ENCODE measurements around the gene PPP1CA.
"Not testable (repeated sequence)": the region's sequence is repeated elsewhere in the genome, so short reads cannot be mapped to it uniquely, and the experiment has no call there.

PPP1CA gene

DNA sequence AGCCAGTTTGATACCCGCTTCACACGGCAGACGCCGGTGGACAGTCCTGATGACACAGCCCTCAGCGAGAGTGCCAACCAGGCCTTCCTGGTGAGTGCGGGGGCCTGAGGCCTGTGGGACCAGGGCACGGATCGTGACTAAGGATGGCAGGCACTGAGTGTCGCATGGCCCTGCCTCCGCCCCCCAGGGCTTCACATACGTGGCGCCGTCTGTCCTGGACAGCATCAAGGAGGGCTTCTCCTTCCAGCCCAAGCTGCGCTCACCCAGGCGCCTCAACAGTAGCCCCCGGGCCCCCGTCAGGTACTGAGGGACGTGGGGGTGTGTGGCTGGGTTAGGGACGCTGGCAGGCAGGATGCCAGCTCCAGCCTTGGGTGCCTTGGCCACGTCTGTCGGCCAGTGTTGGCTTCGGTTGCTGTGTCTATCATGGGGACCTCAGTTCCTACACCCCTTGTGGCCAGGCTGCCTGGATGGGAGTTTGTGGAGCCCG is 32.8 kb upstream of the PPP1CA start:
- no peak for DNase-seq (ENCODE audit: low spot score)

DNA sequence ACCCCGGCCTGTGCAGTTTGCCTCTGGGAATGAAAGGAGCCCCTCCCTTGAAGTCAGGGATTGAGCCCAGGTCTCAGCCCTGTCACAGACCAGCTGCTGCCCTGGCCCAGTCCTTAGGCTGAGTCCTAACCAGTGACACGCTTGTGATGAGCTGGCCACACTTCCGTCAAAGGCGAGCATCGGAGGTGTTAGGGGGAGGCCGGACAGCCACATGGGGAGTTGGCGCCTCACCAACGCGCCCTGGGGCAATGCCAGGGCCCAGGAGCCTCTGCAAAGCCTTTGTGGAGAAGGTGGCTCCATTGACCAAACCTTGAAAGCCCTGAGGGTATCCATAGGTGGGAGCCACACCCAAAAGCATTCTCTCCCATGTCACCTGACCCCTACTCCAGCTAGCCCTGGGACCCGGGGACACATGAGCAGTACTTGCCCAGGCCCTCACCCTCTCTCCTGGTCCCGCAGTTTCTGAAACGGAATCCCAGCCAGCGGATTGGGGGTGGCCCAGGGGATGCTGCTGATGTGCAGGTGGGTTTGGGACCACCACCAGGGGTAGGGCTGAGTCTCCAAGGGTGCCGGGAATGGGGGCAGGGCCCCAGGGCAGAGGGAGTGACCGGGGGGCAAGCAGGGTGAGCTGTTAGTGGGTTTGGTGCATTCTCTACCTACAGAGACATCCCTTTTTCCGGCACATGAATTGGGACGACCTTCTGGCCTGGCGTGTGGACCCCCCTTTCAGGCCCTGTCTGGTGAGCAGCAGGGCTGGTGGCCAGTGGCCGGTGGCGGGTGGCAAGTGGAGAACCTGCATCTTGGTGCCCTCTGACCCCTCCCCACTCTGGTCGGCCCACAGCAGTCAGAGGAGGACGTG is 32.1 kb upstream of the PPP1CA start:
- no peak for DNase-seq (ENCODE audit: low spot score)

DNA sequence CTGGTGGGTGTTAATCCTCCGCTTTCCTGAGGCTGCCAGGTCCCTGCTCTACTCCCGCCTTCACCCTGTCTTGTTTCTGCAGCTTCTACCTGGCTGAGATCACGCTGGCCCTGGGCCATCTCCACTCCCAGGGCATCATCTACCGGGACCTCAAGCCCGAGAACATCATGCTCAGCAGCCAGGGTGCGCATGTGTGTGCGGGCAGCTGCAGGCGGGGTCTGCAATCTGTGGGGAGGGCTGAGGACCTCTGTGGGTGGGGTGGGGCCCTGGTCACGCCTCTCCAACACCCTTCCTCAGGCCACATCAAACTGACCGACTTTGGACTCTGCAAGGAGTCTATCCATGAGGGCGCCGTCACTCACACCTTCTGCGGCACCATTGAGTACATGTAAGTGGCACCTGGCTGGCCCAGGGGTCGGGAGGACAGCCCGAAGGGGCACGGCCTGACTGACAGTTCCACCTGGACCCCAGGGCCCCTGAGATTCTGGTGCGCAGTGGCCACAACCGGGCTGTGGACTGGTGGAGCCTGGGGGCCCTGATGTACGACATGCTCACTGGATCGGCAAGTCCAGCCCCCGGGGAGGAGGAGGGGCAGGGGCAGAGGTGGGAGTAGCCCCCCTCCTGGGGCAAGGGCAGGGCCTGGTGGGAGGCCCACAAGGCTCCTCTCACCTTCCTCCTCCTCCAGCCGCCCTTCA is 31.1 kb upstream of the PPP1CA start:
- no peak for DNase-seq (ENCODE audit: low spot score)

DNA sequence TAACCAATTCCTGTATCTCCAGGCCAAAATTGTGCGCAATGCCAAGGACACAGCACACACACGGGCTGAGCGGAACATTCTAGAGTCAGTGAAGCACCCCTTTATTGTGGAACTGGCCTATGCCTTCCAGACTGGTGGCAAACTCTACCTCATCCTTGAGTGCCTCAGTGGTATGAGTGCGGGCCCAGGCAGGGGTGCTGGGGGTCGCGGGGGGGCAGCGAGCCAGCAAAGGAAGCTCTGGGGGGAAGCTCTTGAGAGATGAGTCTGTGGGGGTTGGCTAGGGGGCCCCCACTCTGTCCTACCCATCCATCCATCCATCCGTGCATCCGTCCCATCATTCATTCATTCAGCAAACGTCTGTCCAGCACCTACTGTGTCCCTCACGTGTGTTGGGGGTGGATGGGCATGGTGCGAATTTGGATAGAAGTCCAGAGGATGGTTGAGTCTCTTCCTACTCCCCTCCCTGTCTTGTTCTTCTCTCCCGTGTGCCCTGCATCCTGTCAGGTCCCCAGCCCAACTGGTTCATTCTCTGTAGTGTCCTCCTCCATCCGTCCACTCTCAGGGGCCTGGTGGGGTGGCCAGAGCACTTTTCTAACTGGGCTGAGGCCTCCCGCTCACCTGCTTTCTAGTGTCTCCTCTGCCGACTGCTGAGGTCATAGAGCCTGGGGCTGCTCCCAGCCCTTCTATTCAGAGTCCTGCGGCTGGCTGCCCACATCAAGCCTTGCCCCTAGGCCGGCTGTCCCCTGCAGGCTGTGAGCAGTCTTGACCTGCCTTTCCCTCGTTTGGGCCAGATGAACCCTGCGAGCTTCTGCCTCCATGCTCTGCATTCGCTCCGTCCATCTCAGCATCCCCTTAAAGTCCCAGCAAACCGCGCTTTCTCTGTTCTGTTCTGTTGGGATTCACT is 29.9 kb upstream of the PPP1CA start:
- no peak for DNase-seq (ENCODE audit: low spot score)

DNA sequence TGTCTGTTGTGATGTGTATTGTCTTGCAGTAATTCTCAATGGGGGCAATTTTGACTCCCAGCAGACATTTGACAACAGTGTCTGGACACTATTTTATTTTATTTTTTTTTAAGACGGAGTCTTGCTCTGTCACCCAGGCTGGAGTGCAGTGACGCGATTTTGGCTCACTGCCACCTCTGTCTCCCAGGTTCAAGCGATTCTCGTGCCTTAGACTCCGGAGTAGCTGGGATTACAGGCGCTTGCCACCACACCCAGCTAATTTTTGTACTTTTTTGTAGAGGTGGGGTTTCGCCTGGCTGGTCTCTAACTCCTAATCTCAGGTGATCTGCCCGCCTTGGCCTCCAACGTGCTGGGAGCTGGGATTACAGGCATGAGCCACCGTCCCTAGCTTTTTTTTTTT is 28.1 kb upstream of the PPP1CA start:
- DNase-seq (ENCODE audit: low spot score) = no peak

DNA sequence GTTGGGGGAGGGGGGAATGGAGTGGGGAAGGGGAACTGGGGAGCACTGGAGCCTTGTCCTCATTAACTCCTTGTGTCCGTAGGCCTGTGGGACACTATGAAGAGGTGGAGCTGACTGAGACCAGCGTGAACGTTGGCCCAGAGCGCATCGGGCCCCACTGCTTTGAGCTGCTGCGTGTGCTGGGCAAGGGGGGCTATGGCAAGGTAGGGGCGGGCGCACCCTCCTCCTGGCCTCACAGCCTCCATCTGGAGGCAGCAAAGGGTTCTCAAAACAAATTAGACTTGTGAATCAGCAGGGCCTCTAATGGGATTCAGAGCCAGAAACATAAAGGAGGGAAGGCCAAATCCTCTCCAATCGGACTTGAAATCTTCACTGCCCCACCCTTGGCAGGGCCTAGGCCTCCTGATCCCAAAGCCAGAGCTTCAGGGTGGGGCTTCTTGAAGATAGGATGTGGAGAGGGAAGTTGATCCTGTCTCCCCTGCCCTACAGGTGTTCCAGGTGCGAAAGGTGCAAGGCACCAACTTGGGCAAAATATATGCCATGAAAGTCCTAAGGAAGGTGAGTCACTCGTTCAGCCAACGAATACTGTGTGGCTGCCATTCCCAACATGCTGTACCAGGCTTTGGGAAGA is 27.5 kb upstream of the PPP1CA start:
- DNase-seq (ENCODE audit: low spot score) = no peak

DNA sequence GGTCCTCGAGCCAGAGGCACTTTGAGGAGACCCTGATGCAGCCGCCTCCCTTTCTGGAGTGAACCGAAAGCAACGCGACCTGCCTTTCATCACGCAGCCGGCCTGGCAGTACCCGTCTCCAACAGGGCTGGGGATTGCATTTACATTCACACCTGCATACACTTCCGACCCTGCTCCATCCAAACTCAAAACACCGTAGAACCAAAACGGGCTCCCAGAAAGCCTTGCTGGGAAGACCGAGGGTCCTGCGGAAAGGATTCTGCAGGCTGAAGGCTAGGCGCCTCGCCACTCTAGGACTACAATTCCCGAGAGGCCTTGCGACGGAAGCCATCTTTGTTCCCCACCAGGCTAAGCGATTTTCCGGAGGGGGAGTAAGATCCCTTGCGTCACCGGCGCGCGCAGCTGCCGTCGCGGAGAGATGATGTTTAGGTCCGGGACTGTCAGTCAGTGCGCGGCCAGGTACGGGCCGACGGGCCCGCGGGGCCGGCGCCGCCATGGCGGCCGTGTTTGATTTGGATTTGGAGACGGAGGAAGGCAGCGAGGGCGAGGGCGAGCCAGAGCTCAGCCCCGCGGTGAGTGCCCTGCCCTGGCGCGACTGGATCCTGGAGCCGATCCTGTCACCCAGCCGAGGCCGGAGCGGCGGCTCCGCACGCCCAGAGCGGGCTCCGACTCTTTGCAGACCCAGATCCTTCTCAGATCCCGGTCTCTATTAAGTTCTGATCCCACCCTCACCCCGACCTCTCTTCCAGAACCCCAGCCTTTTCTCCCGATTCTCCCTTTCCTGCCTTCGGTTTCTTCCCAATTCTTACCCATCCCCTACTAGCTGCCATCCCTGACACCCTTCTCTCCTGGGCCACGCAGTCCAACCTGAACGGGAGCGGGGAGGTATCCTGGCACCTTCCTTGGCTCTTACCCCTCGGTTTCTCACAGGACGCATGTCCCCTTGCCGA is 26.7 kb upstream of the PPP1CA start, which contains the start of gene RPS6KB2:
Gene RPS6KB2, plus strand, starts transcription at position 443 of the 950 bp plus-strand sequence. Its CDS starts 52 bp downstream, at position 495.
- peak; percentile 98 for DNase-seq (ENCODE audit: low spot score)

DNA sequence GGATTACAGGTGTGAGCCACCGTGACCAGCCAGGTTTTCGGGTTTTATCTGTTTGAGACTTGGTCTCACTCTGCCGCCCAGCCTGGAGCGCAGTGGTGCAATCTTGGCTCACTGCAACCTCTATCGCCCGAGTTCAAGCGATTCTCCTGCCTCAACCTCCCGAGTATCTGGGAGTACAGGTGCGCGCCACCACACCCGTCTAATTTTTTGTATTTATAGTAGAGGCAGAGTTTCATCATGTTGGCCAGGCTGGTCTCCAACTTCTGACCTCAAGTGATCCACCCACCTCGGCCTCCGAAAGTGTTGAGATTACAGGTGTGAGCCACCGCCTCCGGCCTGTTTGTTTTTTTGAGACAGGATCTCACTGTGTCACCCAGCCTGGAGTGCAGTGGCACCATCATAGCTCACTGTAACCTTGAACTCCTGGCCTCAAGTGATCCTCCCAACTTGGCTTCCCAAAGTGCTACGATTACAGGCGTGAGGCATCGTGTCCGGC is 25.8 kb upstream of the PPP1CA start:
- DNase-seq (ENCODE audit: low spot score) = not testable (repeated sequence)

DNA sequence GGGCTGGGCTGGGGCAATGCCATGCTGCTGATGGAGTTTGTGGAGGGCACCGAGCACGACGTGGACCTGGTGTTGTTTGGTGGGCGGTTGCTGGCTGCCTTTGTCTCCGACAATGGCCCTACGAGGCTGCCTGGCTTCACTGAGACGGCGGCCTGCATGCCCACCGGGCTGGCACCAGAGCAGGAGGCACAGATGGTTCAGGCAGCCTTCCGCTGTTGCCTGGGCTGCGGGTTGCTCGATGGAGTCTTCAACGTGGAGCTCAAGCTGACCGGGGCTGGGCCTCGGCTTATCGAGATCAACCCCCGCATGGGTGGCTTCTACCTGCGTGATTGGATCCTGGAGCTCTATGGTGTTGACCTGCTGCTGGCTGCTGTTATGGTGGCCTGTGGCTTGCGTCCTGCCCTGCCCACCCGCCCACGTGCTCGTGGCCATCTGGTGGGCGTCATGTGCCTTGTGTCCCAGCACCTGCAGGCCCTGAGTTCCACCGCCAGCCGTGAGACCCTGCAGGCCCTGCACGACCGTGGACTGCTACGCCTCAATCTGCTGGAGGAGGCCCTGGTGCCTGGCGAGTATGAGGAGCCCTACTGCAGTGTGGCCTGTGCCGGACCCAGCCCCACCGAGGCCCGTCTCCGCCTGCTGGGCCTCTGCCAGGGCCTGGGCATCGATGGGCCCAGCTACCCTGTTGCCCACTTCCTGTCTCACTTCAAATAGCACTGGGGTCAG is 22.4 kb upstream of the PPP1CA start:
- DNase-seq (ENCODE audit: low spot score) = no peak

DNA sequence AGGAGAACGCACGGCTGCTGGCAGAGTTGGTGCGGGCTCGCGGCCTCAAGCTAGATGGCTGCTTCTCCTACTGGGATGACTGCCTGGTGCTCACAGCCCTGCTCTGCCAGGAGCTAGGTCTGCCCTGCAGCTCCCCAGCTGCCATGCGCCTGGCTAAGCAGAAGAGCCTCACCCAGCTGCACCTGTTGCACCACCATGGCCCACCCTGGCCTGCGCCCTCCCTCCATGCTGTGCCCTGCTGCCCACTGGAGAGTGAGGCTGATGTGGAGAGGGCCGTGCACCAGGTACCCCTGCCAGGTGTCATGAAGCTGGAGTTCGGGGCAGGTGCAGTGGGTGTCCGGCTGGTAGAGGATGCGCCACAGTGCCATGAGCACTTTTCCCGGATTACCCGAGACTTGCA is 21.8 kb upstream of the PPP1CA start:
- DNase-seq (ENCODE audit: low spot score) = no peak

DNA sequence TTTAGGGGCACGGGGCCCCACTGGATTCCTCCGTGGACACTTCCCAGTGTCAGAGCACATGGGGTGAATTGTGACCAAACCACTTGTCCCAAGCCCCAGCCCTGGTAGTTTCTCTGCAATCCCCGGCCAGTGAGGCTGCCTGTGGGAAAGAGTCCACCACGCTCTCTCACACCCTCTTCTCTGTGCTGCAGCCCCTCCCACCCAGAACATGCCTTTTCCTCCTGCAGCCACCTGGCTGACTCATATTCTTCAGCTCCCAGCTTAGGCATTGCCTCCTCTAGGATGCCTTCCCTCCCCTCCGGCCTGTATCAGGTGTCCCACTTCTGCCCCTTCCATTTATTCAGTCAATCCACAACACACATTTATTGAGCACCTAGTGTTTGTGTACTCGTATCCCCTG is 21.2 kb upstream of the PPP1CA start:
- DNase-seq (ENCODE audit: low spot score) = no peak

DNA sequence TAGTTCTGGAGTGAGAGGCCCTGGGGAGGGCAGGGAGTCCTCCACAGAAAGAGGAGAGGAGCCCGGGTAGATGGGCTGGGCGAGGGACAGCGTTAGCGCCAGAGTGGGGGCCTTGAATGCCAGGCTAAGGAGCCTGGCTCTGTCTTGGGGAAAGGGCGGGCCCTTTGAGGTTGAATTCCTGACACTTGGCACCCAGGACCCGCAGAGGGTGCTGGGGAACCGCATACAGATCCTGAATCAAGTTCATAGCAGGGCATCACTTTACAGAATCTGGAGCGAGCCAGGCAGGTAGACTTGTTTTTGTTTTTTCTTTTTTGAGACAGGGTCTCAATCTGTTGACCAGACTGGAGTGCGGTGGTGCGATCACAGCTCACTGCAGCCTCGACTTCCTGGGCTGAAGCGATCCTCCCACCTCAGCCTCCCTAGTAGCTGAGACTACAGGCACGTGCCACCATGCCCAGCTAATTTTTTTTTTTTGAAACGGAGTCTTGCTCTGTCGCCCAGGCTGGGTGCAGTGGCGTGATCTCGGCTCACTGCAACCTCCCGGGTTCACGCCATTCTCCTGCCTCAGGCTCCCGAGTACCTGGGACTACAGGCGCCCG is 19.9 kb upstream of the PPP1CA start:
- no peak for DNase-seq (ENCODE audit: low spot score)

DNA sequence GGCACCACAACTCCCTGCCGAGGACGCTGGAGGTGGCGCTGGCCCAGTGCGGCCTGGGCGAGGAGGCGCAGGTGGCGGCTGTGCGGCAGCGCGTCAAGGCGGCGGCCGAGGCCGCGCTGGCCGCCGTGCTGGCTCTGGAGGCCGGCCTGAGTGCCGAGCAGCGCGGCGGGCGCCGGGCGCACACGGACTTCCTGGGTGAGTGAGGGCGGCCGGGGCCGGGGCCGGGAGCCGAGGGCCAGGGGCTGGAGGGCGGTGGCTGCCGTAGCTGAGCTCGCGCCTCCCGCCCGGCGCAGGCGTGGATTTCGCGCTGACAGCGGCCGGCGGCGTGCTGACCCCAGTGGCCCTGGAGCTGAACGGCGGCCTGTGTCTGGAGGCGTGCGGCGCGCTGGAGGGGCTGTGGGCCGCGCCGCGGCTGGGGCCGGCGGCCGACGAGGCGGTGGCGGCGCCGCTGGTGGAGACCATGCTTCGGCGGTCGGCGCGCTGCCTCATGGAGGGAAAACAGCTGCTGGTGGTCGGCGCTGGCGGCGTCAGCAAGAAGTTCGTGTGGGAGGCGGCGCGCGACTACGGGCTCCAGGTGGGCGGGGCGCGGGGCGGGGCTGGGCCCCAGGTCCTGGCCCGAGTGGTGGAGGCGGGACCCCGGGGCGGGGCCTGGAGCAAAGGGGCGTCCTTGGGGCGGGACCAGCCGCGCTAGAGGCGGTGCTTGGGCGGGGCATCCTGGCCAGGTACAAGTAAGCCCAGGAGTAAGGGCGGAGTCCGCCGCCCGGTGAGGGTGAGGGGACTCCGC is 19.2 kb upstream of the PPP1CA start:
- peak; percentile 94 for DNase-seq (ENCODE audit: low spot score)

DNA sequence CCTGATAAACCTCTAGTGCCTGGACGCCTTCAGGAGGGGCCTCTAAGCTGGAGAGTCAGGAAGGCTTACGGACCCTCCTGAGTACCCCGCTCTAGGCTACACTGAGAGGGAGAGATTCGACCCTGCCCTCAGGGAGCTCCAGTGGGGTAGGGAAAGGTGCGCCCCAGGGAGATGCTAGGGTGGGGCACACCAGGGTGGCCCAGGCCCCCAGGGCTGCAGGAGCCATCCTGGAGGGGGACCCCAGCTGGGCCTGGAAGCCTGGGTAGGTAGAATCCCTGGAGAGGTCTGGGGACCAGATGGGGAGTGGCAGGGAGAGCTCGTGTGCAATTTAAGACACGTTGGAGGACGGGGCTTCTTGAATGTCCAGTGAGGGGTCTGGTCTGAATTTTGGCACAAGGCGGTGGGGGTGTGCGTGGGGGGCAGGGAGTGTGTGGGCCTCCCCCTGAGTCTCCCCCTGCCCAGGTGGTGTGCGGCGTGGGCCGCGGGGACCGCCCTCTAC is 18.5 kb upstream of the PPP1CA start:
- DNase-seq (ENCODE audit: low spot score) = no peak

DNA sequence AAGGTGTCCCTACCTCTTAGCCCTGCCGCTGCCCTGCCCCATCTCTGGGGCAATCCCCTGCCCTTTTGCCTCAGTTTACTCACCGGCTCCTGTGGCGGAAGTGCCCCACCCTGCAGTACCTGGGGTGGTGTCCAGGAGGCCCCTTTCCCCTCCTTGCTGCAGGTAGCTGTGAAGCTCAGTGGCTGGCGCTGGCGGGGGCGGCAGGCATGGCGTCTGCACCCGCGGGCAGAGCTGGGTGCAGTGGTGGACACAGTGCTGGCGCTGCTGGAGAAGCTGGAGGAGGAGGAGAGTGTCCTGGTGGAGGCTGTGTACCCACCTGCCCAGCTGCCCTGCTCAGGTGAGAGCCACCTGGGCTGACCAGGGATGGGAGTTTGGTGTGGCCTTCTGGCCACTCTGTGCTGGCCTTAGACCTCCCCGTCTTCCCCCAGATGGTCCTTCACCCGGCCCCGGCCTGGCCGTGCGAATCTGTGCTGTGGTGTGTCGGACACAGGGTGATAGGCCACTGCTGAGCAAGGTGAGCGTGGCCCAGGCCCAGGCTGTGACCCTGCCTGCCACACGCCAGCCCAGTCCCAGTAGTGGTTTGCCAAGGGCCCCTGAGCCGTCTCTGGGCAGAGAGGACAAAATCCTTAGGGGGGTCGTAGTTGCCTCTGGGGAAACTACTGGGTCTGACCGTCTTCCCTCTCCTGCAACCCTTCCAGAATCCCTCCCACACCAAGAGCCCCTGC is 17.8 kb upstream of the PPP1CA start:
- DNase-seq (ENCODE audit: low spot score) = no peak

DNA sequence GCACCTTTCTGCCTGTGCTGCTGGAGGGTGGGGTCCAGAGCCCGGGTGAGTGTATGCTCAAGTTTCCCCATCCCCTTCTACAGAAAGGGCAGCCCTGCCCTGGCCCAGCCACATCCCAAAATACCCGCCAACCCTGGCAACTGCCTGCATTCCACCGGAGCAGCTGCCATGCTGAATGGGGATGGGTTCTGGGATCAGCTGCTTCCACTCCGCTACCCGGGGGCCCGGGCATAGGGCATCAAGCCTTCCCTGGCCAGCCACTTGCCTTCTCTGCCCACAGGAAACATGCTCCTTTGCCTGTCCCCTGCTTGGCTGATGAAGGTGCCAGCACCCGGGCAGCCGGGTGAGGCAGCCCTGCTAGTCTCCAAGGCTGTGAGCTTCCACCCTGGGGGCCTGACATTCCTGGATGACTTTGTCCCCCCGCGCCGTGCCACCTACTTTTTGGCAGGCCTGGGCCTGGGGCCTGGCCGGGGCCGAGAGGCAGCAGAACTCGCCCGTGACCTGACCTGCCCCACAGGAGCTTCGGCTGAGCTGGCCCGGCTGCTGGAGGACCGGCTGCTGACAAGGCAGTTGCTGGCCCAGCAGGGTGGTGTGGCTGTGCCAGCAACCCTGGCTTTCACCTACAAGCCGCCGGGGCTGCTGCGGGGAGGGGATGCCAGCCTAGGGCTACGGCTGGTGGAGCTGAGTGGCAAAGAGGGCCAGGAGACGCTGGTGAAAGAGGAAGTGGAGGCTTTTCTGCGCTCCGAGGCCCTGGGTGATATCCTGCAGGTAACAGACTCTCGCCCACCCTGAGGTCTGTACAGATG is 17.0 kb upstream of the PPP1CA start:
- DNase-seq (ENCODE audit: low spot score) = no peak

DNA sequence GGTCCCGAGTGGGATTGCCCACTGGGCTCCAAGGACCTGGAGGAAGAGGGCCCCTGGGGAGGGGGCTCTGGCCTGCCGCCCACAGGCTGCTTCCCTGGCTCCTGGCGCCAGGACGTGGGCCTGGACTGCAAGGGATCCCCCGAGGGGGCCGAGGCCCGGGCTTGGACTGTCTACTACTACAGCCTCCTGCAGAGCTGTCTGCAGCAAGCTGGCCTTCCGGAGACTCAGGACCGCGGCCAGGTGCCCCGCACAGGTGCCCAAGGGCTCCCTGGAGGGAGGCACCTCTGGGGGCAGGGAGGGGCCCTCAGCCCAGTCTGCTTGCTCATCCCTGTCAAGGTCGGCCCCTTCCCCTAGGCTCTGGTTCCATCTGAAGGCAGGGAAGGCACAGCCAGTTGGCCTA is 15.8 kb upstream of the PPP1CA start:
- no peak for DNase-seq (ENCODE audit: low spot score)

Data from Ammon's horn (tissue), 1 donor.